K562 (cell line): ENCODE data around the gene MRAP2.

Source experiments
- CHD1 ChIP-seq: fragments of 200-600 bp; sonication (generic); IDR thresholded peaks from one replicate; pipeline ENCODE4 v1.6.1; 2012; ENCODE audit warnings: mild to moderate bottlenecking, moderate library complexity, low read length, inconsistent platforms
- CTCF ChIP-seq, 3 experiments: IDR thresholded peaks in 2 of 3; conservative IDR thresholded peaks in 1 of 3; 2 replicates each; pipeline ENCODE4 v1.5.1; 2011 to 2012; ENCODE audit warnings: low read length in 3 of 3, mild to moderate bottlenecking in 3 of 3, control low read depth in 2 of 3, improper control_type of control experiment in 1 of 3, inconsistent platforms in 1 of 3, low read depth in 1 of 3, mixed read lengths in 1 of 3, moderate library complexity in 1 of 3; ENCODE audit not compliant: insufficient read depth in 2 of 3
- ESRRA ChIP-seq: fragments of 450-650 bp; IDR thresholded peaks from 2 replicates; pipeline ENCODE4 v1.6.1; 2014; ENCODE audit warnings: low read depth, mild to moderate bottlenecking, moderate library complexity, borderline replicate concordance
- ETV5 ChIP-seq: sonication (generic); formaldehyde crosslinking; IDR thresholded peaks from 2 replicates; pipeline ENCODE4 v1.4.0; 2020; ENCODE audit warnings: low read depth, mild to moderate bottlenecking, missing genetic modification reagents
- GATAD2B ChIP-seq: fragments of 450-650 bp; IDR thresholded peaks from 2 replicates; pipeline ENCODE4 v1.6.1; 2017; ENCODE audit warnings: mild to moderate bottlenecking, borderline replicate concordance
- GTF2B ChIP-seq: IDR thresholded peaks from 2 replicates; pipeline ENCODE4 v1.6.1; 2011; ENCODE audit not compliant: insufficient read length; ENCODE audit errors: extremely low read depth
- JUN ChIP-seq, 2 experiments: sonication (generic) in 1 of 2; formaldehyde crosslinking in 1 of 2; IDR thresholded peaks; 2 replicates each; pipeline versions ENCODE4 v1.6.1 to v1.8.0; 2012 to 2022; ENCODE audit warnings: borderline replicate concordance in 2 of 2, mild to moderate bottlenecking in 2 of 2, improper control_type of control experiment in 1 of 2, low read depth in 1 of 2, low read length in 1 of 2, missing genetic modification reagents in 1 of 2
- MLX ChIP-seq, 2 experiments: fragments of 450-650 bp in 1 of 2; sonication (generic) in 1 of 2; formaldehyde crosslinking; conservative IDR thresholded peaks; 2 replicates each; pipeline versions ENCODE4 v1.4.0 to v1.8.1; 2020 to 2022; ENCODE audit warnings: mild to moderate bottlenecking in 1 of 2, missing genetic modification reagents in 1 of 2
- NFE2 ChIP-seq: IDR thresholded peaks from 2 replicates; pipeline ENCODE4 v1.6.1; 2014; ENCODE audit warnings: antibody characterized with exemption, low read depth
- ZNF140 ChIP-seq: fragments of 250-450 bp; sonication (Bioruptor Pico); IDR thresholded peaks from 2 replicates; pipeline ENCODE4 v1.8.0; 2021; ENCODE audit warnings: moderate library complexity, mild to moderate bottlenecking, inconsistent platforms
- ZNF707 ChIP-seq: fragments of 250-450 bp; sonication (Bioruptor Pico); conservative IDR thresholded peaks from 2 replicates; pipeline ENCODE4 v1.8.0; 2022; ENCODE audit warnings: inconsistent platforms, mild to moderate bottlenecking, moderate library complexity

- TF ChIP-seq ZNF707 (CRISPR knock-in tag) (no peak), GATAD2B (no peak), ESRRA (no peak), CTCF (IDR thresholded peaks at IDR 0.05 in 2 of 3, conservative IDR thresholded peaks at IDR 0.05 in 1 of 3; ENCODE audit: insufficient read depth in 2 of 3, low read depth in 1 of 3, low read length in 3 of 3) (no peak), NFE2 (peak; percentile 91), MLX (CRISPR knock-in tag; conservative IDR thresholded peaks at IDR 0.05) (no peak), ZNF140 (CRISPR knock-in tag) (no peak), CHD1 (no peak), JUN (IDR thresholded peaks at IDR 0.05; ENCODE audit: borderline replicate concordance, low read depth, low read length) (peak; percentile 43; the same call in 1 of the 2 replicates), JUN (CRISPR knock-in tag; IDR thresholded peaks at IDR 0.05; ENCODE audit: borderline replicate concordance) (no peak), ETV5 (no peak), GTF2B (no peak)
Observed at GRCh38 chr6:84137051-84137375, 103.4 kb downstream of the MRAP2 start.
